Stimulated activated CD4-positive, alpha-beta T cell treated with anti-CD3 and anti-CD28 coated beads, Interleukin-1b, Interleukin-23, amount 100 ng/mL, for 48 hours (primary cell): ENCODE data around the gene UFD1.

Experiments
- DNase-seq: peaks from one replicate; pipeline ENCODE4 v3.0.0-alpha.2; 2020

UFD1 gene

GRCh38 chr22:19478901-19479354, at the start of gene UFD1:
Gene UFD1 (minus strand): TSS chr22:19479193. CDS start chr22:19479085, 108 bp downstream.
- peak; percentile 84 for DNase-seq

- DNase-seq, result no peak
Observed at GRCh38 chr22:19527861-19528417, 48.9 kb upstream of the UFD1 start.

- DNase-seq, result no peak
Observed at GRCh38 chr22:19527321-19527721, 48.3 kb upstream of the UFD1 start.

- no peak for DNase-seq
Observed at GRCh38 chr22:19526702-19527111, 47.7 kb upstream of the UFD1 start.

- no peak for DNase-seq
Observed at GRCh38 chr22:19526076-19526701, 47.2 kb upstream of the UFD1 start.

- DNase-seq, result no peak
Observed at GRCh38 chr22:19525666-19526065, 46.7 kb upstream of the UFD1 start.

- DNase-seq, result no peak
Observed at GRCh38 chr22:19525116-19525660, 46.2 kb upstream of the UFD1 start.

- DNase-seq, result no peak
Observed at GRCh38 chr22:19524170-19525115, 45.5 kb upstream of the UFD1 start, which contains the start of gene CLDN5. Gene CLDN5 (minus strand): TSS chr22:19524410. CDS start chr22:19524255, 155 bp downstream.

GRCh38 chr22:19523240-19524169, 44.5 kb upstream of the UFD1 start:
- DNase-seq, result peak; percentile 23

- no peak for DNase-seq
Observed at GRCh38 chr22:19522881-19523239, 43.9 kb upstream of the UFD1 start.

GRCh38 chr22:19522190-19522880, 43.3 kb upstream of the UFD1 start:
- DNase-seq, result no peak

GRCh38 chr22:19520566-19521305, 41.7 kb upstream of the UFD1 start:
- no peak for DNase-seq

GRCh38 chr22:19520007-19520406, 41.0 kb upstream of the UFD1 start:
- no peak for DNase-seq

GRCh38 chr22:19519041-19519926, 40.3 kb upstream of the UFD1 start:
- no peak for DNase-seq

- DNase-seq, result no peak
Observed at GRCh38 chr22:19518635-19519034, 39.6 kb upstream of the UFD1 start.

GRCh38 chr22:19517919-19518611, 39.1 kb upstream of the UFD1 start:
- no peak for DNase-seq

GRCh38 chr22:19517171-19517500, 38.1 kb upstream of the UFD1 start:
- DNase-seq, result no peak

GRCh38 chr22:19516378-19517170, 37.6 kb upstream of the UFD1 start:
- no peak for DNase-seq
